SK-N-SH treated with all-trans-retinoic acid at 6 μM for 48 hours (cell line): ENCODE results near the gene CCER1.

Experiments used
- ATAC-seq: fragments of 200-7000 bp; cut with Tn5 transposase; 3 replicates; pipeline ENCODE4 v1.9.1; 2020; ENCODE audit warnings: mild to moderate bottlenecking, moderate library complexity
- ARNTL ChIP-seq: fragments of 450-650 bp; formaldehyde crosslinking; IDR thresholded peaks from 2 replicates; pipeline ENCODE4 v1.5.0; 2020; ENCODE audit warnings: low read depth, mild to moderate bottlenecking, moderate library complexity, borderline replicate concordance
- BACH2 ChIP-seq: fragments of 250-450 bp; sonication (Bioruptor Pico); IDR thresholded peaks from 2 replicates; pipeline ENCODE4 v1.9.0; 2021; ENCODE audit warnings: mild to moderate bottlenecking, borderline replicate concordance
- CSDC2 ChIP-seq: fragments of 250-450 bp; sonication (Bioruptor Pico); IDR thresholded peaks from 2 replicates; pipeline ENCODE4 v1.5.0; 2020; ENCODE audit warnings: mild to moderate bottlenecking, moderate library complexity
- ESRRG ChIP-seq: fragments of 250-450 bp; sonication (Bioruptor Pico); IDR thresholded peaks from 2 replicates; pipeline ENCODE4 v1.6.1; 2021; ENCODE audit warnings: mild to moderate bottlenecking
- GLIS3 ChIP-seq: fragments of 250-450 bp; sonication (Bioruptor Pico); IDR thresholded peaks from 2 replicates; pipeline ENCODE4 v1.5.0; 2020; ENCODE audit warnings: mild to moderate bottlenecking, moderate library complexity
- ISL1 ChIP-seq: fragments of 250-450 bp; sonication (Bioruptor Pico); IDR thresholded peaks from 2 replicates; pipeline ENCODE4 v2.1.2; 2022; ENCODE audit warnings: mild to moderate bottlenecking, moderate library complexity
- RARB ChIP-seq: fragments of 250-450 bp; sonication (Bioruptor Pico); IDR thresholded peaks from 2 replicates; pipeline ENCODE4 v1.8.0; 2021; ENCODE audit warnings: mild to moderate bottlenecking, moderate library complexity
- SNAI2 ChIP-seq: fragments of 250-450 bp; sonication (Bioruptor Pico); IDR thresholded peaks from 2 replicates; pipeline ENCODE4 v1.5.0; 2020; ENCODE audit warnings: mild to moderate bottlenecking, moderate library complexity
- TCF4 ChIP-seq: fragments of 250-450 bp; sonication (Bioruptor Pico); IDR thresholded peaks from 2 replicates; pipeline ENCODE4 v1.8.0; 2021; ENCODE audit warnings: mild to moderate bottlenecking, moderate library complexity, borderline replicate concordance
- TOX ChIP-seq: fragments of 250-450 bp; sonication (Bioruptor Pico); IDR thresholded peaks from 2 replicates; pipeline ENCODE4 v1.8.0; 2021; ENCODE audit warnings: mild to moderate bottlenecking, moderate library complexity, borderline replicate concordance
- ZC3H10 ChIP-seq: fragments of 250-450 bp; sonication (Bioruptor Pico); IDR thresholded peaks from 2 replicates; pipeline ENCODE4 v1.5.1; 2021; ENCODE audit warnings: mild to moderate bottlenecking, moderate library complexity
- ZFP3 ChIP-seq: fragments of 250-450 bp; sonication (Bioruptor Pico); IDR thresholded peaks from 2 replicates; pipeline ENCODE4 v1.5.0; 2020; ENCODE audit warnings: mild to moderate bottlenecking, moderate library complexity
- ZNF565 ChIP-seq: fragments of 450-650 bp; formaldehyde crosslinking; conservative IDR thresholded peaks from 2 replicates; pipeline ENCODE4 v1.5.0; 2020; ENCODE audit warnings: low read depth, mild to moderate bottlenecking, moderate library complexity
- ZNF70 ChIP-seq: fragments of 450-650 bp; formaldehyde crosslinking; IDR thresholded peaks from 2 replicates; pipeline ENCODE4 v1.5.0; 2020; ENCODE audit warnings: mild to moderate bottlenecking, moderate library complexity
- ZNF8 ChIP-seq: fragments of 450-650 bp; formaldehyde crosslinking; IDR thresholded peaks from 2 replicates; pipeline ENCODE4 v1.5.0; 2020; ENCODE audit warnings: mild to moderate bottlenecking, moderate library complexity
- TF ChIP-seq, protein P1 (sequence below): fragments of 250-450 bp; sonication (Bioruptor Pico); IDR thresholded peaks from 2 replicates; pipeline ENCODE4 v1.5.1; 2020; ENCODE audit warnings: low read depth, mild to moderate bottlenecking, moderate library complexity
- TF ChIP-seq, protein P2 (sequence below): fragments of 250-450 bp; sonication (Bioruptor Pico); IDR thresholded peaks from 2 replicates; pipeline ENCODE4 v1.5.0; 2020; ENCODE audit warnings: mild to moderate bottlenecking, moderate library complexity
- TF ChIP-seq, protein P3 (sequence below): fragments of 250-450 bp; sonication (Bioruptor Pico); IDR thresholded peaks from 2 replicates; pipeline ENCODE4 v1.8.0; 2021; ENCODE audit warnings: low read depth, mild to moderate bottlenecking, moderate library complexity, borderline replicate concordance
- TF ChIP-seq, protein P4 (sequence below): fragments of 250-450 bp; sonication (Bioruptor Pico); IDR thresholded peaks from 2 replicates; pipeline ENCODE4 v1.5.1; 2021; ENCODE audit warnings: mild to moderate bottlenecking, moderate library complexity
- TF ChIP-seq, protein P5 (sequence below): fragments of 250-450 bp; sonication (Bioruptor Pico); IDR thresholded peaks from 2 replicates; pipeline ENCODE4 v1.8.0; 2020; ENCODE audit warnings: mild to moderate bottlenecking, moderate library complexity, borderline replicate concordance

Gene CCER1

DNA sequence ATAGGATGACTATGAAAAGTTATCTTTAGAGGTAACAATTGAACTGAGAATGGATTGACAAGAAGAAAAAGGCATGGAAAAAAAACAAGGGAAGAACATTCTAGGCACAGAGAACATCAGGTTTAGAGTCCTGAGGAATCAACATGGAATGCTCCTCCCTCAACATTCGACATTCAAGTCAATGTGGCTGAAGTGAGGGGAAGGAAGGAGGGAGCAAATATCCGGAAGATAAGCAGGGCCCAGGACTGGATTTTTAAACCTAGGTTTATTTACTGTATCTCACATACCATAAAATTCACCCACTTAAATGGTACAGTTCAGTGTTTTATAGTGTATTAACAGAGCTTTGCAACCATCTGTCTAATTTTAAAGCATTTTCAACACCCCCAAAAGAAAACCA is 9.6 kb upstream of the CCER1 start:
- TF ChIP-seq ZNF8 (no peak), RARB (CRISPR knock-in tag) (no peak), ESRRG (CRISPR knock-in tag) (no peak), GLIS3 (no peak), ZNF565 (no peak), SNAI2 (no peak), CSDC2 (CRISPR knock-in tag) (no peak), BACH2 (CRISPR knock-in tag) (no peak), ISL1 (CRISPR knock-in tag) (no peak), ZFP3 (CRISPR knock-in tag) (no peak), ARNTL (no peak)
- TF ChIP-seq, protein P1, sequence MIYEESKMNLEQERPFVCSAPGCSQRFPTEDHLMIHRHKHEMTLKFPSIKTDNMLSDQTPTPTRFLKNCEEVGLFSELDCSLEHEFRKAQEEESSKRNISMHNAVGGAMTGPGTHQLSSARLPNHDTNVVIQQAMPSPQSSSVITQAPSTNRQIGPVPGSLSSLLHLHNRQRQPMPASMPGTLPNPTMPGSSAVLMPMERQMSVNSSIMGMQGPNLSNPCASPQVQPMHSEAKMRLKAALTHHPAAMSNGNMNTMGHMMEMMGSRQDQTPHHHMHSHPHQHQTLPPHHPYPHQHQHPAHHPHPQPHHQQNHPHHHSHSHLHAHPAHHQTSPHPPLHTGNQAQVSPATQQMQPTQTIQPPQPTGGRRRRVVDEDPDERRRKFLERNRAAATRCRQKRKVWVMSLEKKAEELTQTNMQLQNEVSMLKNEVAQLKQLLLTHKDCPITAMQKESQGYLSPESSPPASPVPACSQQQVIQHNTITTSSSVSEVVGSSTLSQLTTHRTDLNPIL = no peak
- TF ChIP-seq, protein P2, sequence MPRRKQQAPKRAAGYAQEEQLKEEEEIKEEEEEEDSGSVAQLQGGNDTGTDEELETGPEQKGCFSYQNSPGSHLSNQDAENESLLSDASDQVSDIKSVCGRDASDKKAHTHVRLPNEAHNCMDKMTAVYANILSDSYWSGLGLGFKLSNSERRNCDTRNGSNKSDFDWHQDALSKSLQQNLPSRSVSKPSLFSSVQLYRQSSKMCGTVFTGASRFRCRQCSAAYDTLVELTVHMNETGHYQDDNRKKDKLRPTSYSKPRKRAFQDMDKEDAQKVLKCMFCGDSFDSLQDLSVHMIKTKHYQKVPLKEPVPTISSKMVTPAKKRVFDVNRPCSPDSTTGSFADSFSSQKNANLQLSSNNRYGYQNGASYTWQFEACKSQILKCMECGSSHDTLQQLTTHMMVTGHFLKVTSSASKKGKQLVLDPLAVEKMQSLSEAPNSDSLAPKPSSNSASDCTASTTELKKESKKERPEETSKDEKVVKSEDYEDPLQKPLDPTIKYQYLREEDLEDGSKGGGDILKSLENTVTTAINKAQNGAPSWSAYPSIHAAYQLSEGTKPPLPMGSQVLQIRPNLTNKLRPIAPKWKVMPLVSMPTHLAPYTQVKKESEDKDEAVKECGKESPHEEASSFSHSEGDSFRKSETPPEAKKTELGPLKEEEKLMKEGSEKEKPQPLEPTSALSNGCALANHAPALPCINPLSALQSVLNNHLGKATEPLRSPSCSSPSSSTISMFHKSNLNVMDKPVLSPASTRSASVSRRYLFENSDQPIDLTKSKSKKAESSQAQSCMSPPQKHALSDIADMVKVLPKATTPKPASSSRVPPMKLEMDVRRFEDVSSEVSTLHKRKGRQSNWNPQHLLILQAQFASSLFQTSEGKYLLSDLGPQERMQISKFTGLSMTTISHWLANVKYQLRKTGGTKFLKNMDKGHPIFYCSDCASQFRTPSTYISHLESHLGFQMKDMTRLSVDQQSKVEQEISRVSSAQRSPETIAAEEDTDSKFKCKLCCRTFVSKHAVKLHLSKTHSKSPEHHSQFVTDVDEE = no peak
- TF ChIP-seq, protein P3, sequence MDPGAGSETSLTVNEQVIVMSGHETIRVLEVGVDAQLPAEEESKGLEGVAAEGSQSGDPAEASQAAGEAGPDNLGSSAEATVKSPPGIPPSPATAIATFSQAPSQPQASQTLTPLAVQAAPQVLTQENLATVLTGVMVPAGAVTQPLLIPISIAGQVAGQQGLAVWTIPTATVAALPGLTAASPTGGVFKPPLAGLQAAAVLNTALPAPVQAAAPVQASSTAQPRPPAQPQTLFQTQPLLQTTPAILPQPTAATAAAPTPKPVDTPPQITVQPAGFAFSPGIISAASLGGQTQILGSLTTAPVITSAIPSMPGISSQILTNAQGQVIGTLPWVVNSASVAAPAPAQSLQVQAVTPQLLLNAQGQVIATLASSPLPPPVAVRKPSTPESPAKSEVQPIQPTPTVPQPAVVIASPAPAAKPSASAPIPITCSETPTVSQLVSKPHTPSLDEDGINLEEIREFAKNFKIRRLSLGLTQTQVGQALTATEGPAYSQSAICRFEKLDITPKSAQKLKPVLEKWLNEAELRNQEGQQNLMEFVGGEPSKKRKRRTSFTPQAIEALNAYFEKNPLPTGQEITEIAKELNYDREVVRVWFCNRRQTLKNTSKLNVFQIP = no peak
- TF ChIP-seq, protein P4, sequence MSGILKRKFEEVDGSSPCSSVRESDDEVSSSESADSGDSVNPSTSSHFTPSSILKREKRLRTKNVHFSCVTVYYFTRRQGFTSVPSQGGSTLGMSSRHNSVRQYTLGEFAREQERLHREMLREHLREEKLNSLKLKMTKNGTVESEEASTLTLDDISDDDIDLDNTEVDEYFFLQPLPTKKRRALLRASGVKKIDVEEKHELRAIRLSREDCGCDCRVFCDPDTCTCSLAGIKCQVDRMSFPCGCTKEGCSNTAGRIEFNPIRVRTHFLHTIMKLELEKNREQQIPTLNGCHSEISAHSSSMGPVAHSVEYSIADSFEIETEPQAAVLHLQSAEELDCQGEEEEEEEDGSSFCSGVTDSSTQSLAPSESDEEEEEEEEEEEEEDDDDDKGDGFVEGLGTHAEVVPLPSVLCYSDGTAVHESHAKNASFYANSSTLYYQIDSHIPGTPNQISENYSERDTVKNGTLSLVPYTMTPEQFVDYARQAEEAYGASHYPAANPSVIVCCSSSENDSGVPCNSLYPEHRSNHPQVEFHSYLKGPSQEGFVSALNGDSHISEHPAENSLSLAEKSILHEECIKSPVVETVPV (CRISPR knock-in tag) = no peak
- no peak for ATAC-seq

DNA sequence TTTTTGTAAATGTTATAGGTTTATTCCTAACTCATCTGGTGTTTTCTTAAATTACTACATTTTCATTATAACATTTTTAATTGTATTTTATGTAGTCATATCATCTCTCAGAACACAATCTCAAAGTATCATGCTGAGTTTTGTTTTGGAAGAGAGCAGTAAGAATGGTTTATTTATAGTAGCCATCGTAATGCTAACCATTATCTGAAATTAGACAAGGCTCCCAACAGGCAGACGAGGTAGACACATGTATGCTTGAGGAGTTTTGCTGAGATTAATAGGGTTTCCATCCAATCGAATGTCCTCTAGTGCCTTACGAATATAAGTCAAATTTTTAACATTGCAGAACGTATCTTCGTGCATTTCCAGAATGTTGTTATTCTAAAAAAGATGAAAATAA is 9.0 kb upstream of the CCER1 start:
- TF ChIP-seq ZC3H10 (CRISPR knock-in tag) = no peak
- TF ChIP-seq ISL1 (CRISPR knock-in tag) = no peak
- no peak for TF ChIP-seq TOX (CRISPR knock-in tag)
- TF ChIP-seq ESRRG (CRISPR knock-in tag) = no peak
- no peak for TF ChIP-seq ZNF70 (CRISPR knock-in tag)
- TF ChIP-seq GLIS3 = no peak
- TF ChIP-seq ZFP3 (CRISPR knock-in tag) = no peak
- TF ChIP-seq RARB (CRISPR knock-in tag) = no peak
- TF ChIP-seq, protein P3 = no peak
- TF ChIP-seq, protein P5, sequence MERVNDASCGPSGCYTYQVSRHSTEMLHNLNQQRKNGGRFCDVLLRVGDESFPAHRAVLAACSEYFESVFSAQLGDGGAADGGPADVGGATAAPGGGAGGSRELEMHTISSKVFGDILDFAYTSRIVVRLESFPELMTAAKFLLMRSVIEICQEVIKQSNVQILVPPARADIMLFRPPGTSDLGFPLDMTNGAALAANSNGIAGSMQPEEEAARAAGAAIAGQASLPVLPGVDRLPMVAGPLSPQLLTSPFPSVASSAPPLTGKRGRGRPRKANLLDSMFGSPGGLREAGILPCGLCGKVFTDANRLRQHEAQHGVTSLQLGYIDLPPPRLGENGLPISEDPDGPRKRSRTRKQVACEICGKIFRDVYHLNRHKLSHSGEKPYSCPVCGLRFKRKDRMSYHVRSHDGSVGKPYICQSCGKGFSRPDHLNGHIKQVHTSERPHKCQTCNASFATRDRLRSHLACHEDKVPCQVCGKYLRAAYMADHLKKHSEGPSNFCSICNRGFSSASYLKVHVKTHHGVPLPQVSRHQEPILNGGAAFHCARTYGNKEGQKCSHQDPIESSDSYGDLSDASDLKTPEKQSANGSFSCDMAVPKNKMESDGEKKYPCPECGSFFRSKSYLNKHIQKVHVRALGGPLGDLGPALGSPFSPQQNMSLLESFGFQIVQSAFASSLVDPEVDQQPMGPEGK (CRISPR knock-in tag) = no peak
- no peak for TF ChIP-seq TCF4 (CRISPR knock-in tag)
- no peak for TF ChIP-seq CSDC2 (CRISPR knock-in tag)
- TF ChIP-seq, protein P2 = no peak
- ATAC-seq = no peak
